ENCODE data around the gene ZNF215.

DNA sequence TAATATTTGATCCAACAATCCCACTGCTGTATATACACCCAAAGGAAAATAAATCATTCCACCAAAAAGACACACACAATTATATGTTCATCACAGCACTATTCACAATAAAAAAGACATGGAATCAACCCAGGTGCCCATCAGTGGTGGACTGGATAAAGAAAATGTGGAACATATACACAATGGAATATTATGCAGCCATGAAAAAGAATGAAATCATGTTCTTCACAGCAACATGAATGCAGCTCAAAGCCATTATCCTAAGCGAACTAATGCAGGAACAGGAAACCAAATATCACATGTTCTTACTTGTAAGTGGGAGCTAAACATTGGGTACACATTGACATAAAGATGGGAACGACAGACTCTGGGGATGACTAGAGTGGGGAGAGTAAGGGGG lies 6.5 kb upstream of the ZNF215 start:
- TF ChIP-seq POLR2A (IDR thresholded peaks at IDR 0.05), result no peak
- TF ChIP-seq, protein P1, sequence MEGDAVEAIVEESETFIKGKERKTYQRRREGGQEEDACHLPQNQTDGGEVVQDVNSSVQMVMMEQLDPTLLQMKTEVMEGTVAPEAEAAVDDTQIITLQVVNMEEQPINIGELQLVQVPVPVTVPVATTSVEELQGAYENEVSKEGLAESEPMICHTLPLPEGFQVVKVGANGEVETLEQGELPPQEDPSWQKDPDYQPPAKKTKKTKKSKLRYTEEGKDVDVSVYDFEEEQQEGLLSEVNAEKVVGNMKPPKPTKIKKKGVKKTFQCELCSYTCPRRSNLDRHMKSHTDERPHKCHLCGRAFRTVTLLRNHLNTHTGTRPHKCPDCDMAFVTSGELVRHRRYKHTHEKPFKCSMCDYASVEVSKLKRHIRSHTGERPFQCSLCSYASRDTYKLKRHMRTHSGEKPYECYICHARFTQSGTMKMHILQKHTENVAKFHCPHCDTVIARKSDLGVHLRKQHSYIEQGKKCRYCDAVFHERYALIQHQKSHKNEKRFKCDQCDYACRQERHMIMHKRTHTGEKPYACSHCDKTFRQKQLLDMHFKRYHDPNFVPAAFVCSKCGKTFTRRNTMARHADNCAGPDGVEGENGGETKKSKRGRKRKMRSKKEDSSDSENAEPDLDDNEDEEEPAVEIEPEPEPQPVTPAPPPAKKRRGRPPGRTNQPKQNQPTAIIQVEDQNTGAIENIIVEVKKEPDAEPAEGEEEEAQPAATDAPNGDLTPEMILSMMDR (IDR thresholded peaks at IDR 0.05), result no peak

Data from body of pancreas (tissue), 4 donors.